Calu3 (cell line): ENCODE data around the gene VIP. TPM values are rescaled to one million over a fixed set of nuclear protein-coding genes. Genes with fewer than 3 reads are reported as not detected.

Experiments used
- BruUV-seq: library from RNA; stranded (reverse); fragments of 400-500 nt; replicated peaks from 2 replicates; lab custom pipeline; 2021; lab: Mats Ljungman, UMichigan
- CTCF ChIA-PET: fragments of 300-600 bp; sonication (Branson Sonifier 250); formaldehyde crosslinking; loops from one replicate; lab custom pipeline; 2022; ENCODE audit warnings: antibody characterized with exemption; lab: Charles Lee
- DNase-seq: peaks from one replicate; pipeline ENCODE4 v3.0.0; 2022
- H3K27ac Mint-ChIP-seq: one replicate; pipeline ENCODE4 v1.8.0; 2022; ENCODE audit warnings: mixed read lengths; ENCODE audit not compliant: unreplicated experiment
- H3K27me3 Mint-ChIP-seq: one replicate; pipeline ENCODE4 v1.8.0; 2022; ENCODE audit warnings: mixed read lengths; ENCODE audit not compliant: unreplicated experiment
- H3K36me3 Mint-ChIP-seq: one replicate; pipeline ENCODE4 v1.8.0; 2022; ENCODE audit warnings: mild to moderate bottlenecking, moderate library complexity, mixed read lengths; ENCODE audit not compliant: insufficient read depth, unreplicated experiment
- H3K4me1 Mint-ChIP-seq: one replicate; pipeline ENCODE4 v1.8.0; 2022; ENCODE audit warnings: mild to moderate bottlenecking, low read depth, mixed read lengths; ENCODE audit not compliant: unreplicated experiment
- H3K4me3 Mint-ChIP-seq: one replicate; pipeline ENCODE4 v1.8.0; 2022; ENCODE audit warnings: mild to moderate bottlenecking, low read depth, moderate library complexity, mixed read lengths; ENCODE audit not compliant: unreplicated experiment
- H3K9me3 Mint-ChIP-seq: one replicate; pipeline ENCODE4 v1.8.0; 2022; ENCODE audit warnings: low read depth, mixed read lengths; ENCODE audit not compliant: unreplicated experiment
- intact Hi-C: fragments of 100-400 bp; cut with micrococcal nuclease; formaldehyde crosslinking; loops from one replicate; pipeline ENCODE4 v1.10.0; 2022; ENCODE audit not compliant: unreplicated experiment
- total RNA-seq: library from RNA; stranded (reverse); gene quantifications from 2 replicates; pipeline ENCODE4 v1.2.3, GENCODE V29; 2022
- TF ChIP-seq, protein P1 (sequence below): fragments of 200-600 bp; IDR thresholded peaks from one replicate; pipeline ENCODE4 v1.8.0; 2022; ENCODE audit warnings: antibody characterized with exemption; ENCODE audit not compliant: unreplicated experiment

The VIP gene
- total RNA-seq, 1 experiment from 2014 or later, result not detected

GRCh38 chr6:152804150-152804549 is 53.6 kb downstream of the VIP start:
- H3K27me3 Mint-ChIP-seq, result no peaks in the 10 kb centered on the region
- H3K4me3 Mint-ChIP-seq, result no peak overlapping the region
- BruUV-seq, result no TSS peak
- no peaks in the 10 kb centered on the region for H3K4me1 Mint-ChIP-seq
- CTCF ChIA-PET, result no interaction called here
- DNase-seq, result no peak
- H3K36me3 Mint-ChIP-seq, result no peaks in the 10 kb centered on the region
- intact Hi-C loops, result no loop called here
- TF ChIP-seq, protein P1, sequence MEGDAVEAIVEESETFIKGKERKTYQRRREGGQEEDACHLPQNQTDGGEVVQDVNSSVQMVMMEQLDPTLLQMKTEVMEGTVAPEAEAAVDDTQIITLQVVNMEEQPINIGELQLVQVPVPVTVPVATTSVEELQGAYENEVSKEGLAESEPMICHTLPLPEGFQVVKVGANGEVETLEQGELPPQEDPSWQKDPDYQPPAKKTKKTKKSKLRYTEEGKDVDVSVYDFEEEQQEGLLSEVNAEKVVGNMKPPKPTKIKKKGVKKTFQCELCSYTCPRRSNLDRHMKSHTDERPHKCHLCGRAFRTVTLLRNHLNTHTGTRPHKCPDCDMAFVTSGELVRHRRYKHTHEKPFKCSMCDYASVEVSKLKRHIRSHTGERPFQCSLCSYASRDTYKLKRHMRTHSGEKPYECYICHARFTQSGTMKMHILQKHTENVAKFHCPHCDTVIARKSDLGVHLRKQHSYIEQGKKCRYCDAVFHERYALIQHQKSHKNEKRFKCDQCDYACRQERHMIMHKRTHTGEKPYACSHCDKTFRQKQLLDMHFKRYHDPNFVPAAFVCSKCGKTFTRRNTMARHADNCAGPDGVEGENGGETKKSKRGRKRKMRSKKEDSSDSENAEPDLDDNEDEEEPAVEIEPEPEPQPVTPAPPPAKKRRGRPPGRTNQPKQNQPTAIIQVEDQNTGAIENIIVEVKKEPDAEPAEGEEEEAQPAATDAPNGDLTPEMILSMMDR, result no peak
- H3K9me3 Mint-ChIP-seq, result peaks cover 2% of the 10 kb centered on the region
- no peak overlapping the region for H3K27ac Mint-ChIP-seq

Other genes starting within 250 kb of the VIP start
- 28.1 and 41.1 TPM in 2 replicates for gene SYNE1, start 113.4 kb upstream of the VIP start, total RNA-seq
- gene MYCT1, start 52.9 kb upstream of the VIP start, total RNA-seq, result not detected in 2 replicates
- gene FBXO5, start 232.2 kb downstream of the VIP start, total RNA-seq, result 17.6 and 21.1 TPM in 2 replicates